Panc1 (cell line): ENCODE data around the gene DLGAP1. TPM values are rescaled to one million over a fixed set of nuclear protein-coding genes. Genes with fewer than 3 reads are reported as not detected.
A peak's percentile ranks its signal among the peaks of the same experiment; 100 is the strongest.
"Not testable (repeated sequence)": the region's sequence is repeated elsewhere in the genome, so short reads cannot be mapped to it uniquely, and the experiment has no call there.

Source experiments
- ATAC-seq: fragments of 200-7000 bp; cut with Tn5 transposase; 2 replicates; pipeline ENCODE4 v1.9.1; 2020; ENCODE audit warnings: mild to moderate bottlenecking, moderate library complexity
- BruUV-seq: library from RNA; stranded (reverse); fragments of 400-500 nt; replicated peaks from 2 replicates; lab custom pipeline; 2021; lab: Mats Ljungman, UMichigan
- CTCF ChIA-PET: fragments of 300-600 bp; sonication (Branson Sonifier 250); formaldehyde crosslinking; loops from one replicate; lab custom pipeline; 2022; ENCODE audit warnings: antibody characterized with exemption; lab: Charles Lee
- POLR2A ChIA-PET: fragments of 300-600 bp; sonication (Branson Sonifier 250); formaldehyde crosslinking; loops from one replicate; lab custom pipeline; 2022; ENCODE audit warnings: antibody characterized with exemption; lab: Charles Lee
- DNase-seq: peaks from one replicate; pipeline ENCODE4 v3.0.0-alpha.2; 2010; ENCODE audit warnings: low read depth, low spot score
- H3K27ac ChIP-seq: 2 replicates; pipeline ENCODE4 v1.5.1; 2011; ENCODE audit warnings: mild to moderate bottlenecking, low read length, inconsistent platforms
- H3K27me3 ChIP-seq: fragments of 200-500 bp; sonication (Bioruptor generic); 2 replicates; pipeline ENCODE4 v1.6.0; 2014; ENCODE audit warnings: low read length, inconsistent platforms; ENCODE audit not compliant: control insufficient read depth, insufficient read depth
- H3K36me3 ChIP-seq: fragments of 200-500 bp; sonication (Bioruptor generic); 2 replicates; pipeline ENCODE4 v1.5.1; 2014; ENCODE audit warnings: inconsistent platforms, mild to moderate bottlenecking, low read length, moderate library complexity; ENCODE audit not compliant: control insufficient read depth, insufficient read depth
- H3K4me1 ChIP-seq: 2 replicates; pipeline ENCODE4 v1.5.1; 2011; ENCODE audit warnings: inconsistent platforms, mild to moderate bottlenecking, low read length, moderate library complexity; ENCODE audit not compliant: control insufficient read depth, insufficient read depth
- H3K4me3 ChIP-seq, 2 experiments: 2 replicates each; pipeline ENCODE4 v1.5.1; 2011 to 2012; ENCODE audit warnings: low read depth in 2 of 2, low read length in 2 of 2, mild to moderate bottlenecking in 2 of 2, inconsistent platforms in 1 of 2, moderate library complexity in 1 of 2
- H3K9me3 ChIP-seq: fragments of 200-500 bp; sonication (Bioruptor generic); 2 replicates; pipeline ENCODE4 v1.5.1; 2014; ENCODE audit warnings: low read depth, mild to moderate bottlenecking, inconsistent platforms, low read length, moderate library complexity; ENCODE audit not compliant: control insufficient read depth, insufficient read depth
- CTCF ChIP-seq: fragments of 450-650 bp; IDR thresholded peaks from 2 replicates; pipeline ENCODE4 v1.5.1; 2017; ENCODE audit warnings: mild to moderate bottlenecking
- POLR2AphosphoS5 ChIP-seq: IDR thresholded peaks from 2 replicates; pipeline ENCODE4 v1.6.1; 2012; ENCODE audit warnings: mild to moderate bottlenecking, low read depth, low read length, moderate library complexity
- REST ChIP-seq, 2 experiments: IDR thresholded peaks; 2 replicates each; pipeline ENCODE4 v1.6.1; 2011 to 2012; ENCODE audit warnings: low read depth in 2 of 2, control low read depth in 1 of 2, low read length in 1 of 2, mild to moderate bottlenecking in 1 of 2, moderate library complexity in 1 of 2; ENCODE audit not compliant: insufficient read depth in 1 of 2
- SIN3A ChIP-seq: IDR thresholded peaks from 2 replicates; pipeline ENCODE4 v1.6.1; 2012; ENCODE audit warnings: low read depth, mild to moderate bottlenecking, low read length, moderate library complexity, borderline replicate concordance; ENCODE audit not compliant: insufficient read depth
- TCF7L2 ChIP-seq: IDR thresholded peaks from 2 replicates; pipeline ENCODE4 v1.6.1; 2011; ENCODE audit warnings: mild to moderate bottlenecking, low read depth, low read length, inconsistent platforms
- in situ Hi-C: cut with HindIII; loops from 2 replicates; pipeline ENCODE4 v1.10.0; 2016; ENCODE audit warnings: low sequenced_read_pairs, low pct_unique_long_range_greater_than_20kb
- intact Hi-C: fragments of 100-400 bp; cut with micrococcal nuclease; formaldehyde crosslinking; loops from one replicate; pipeline ENCODE4 v1.10.0; 2022; ENCODE audit not compliant: unreplicated experiment
- total RNA-seq: library from RNA; stranded (reverse); gene quantifications from one replicate; pipeline ENCODE4 v1.2.1, GENCODE V29; 2021; ENCODE audit not compliant: unreplicated experiment

DLGAP1 gene
- total RNA-seq, 1 experiment from 2014 or later = 1.8 TPM

GRCh38 chr18:3478262-3478978, 976.7 kb downstream of the DLGAP1 start:
- ChIA-PET CTCF (no interaction called here), POLR2A (interaction anchor here (0.6 kb wide), 1 partner anchor 357 kb away, joined by 8 read pairs; no protein-coding TSS in a partner anchor)
- TF ChIP-seq REST (IDR thresholded peaks at IDR 0.05; ENCODE audit: insufficient read depth in 1 of 2, low read depth in 2 of 2, low read length in 1 of 2) (no peak), SIN3A (no peak), TCF7L2 (no peak), POLR2AphosphoS5 (no peak), CTCF (no peak)
- no TSS peak for BruUV-seq
- Histone ChIP-seq H3K9me3 (no peaks in the 10 kb centered on the region), H3K27ac (peak overlapping the region; percentile 60), H3K36me3 (no peaks in the 10 kb centered on the region), H3K4me3 (no peak overlapping the region), H3K4me1 (peaks cover 9% of the 10 kb centered on the region), H3K27me3 (no peaks in the 10 kb centered on the region)
- intact Hi-C loops (no loop called here), in situ Hi-C loops (no loop called here)
- DNase-seq (no peak), ATAC-seq (no peak)

GRCh38 chr18:3472681-3473544, 982.2 kb downstream of the DLGAP1 start:
- DNase-seq = no peak
- ChIA-PET POLR2A (no interaction called here), CTCF (no interaction called here)
- intact Hi-C loops = no loop called here
- TF ChIP-seq CTCF (no peak), REST (IDR thresholded peaks at IDR 0.05; ENCODE audit: insufficient read depth in 1 of 2, low read depth in 2 of 2, low read length in 1 of 2) (no peak), POLR2AphosphoS5 (no peak), TCF7L2 (no peak), SIN3A (no peak)
- Histone ChIP-seq H3K27ac (peak overlapping the region; percentile 32; the same call in 1 of the 2 replicates), H3K4me3 (no peak overlapping the region), H3K36me3 (no peaks in the 10 kb centered on the region), H3K4me1 (no peaks in the 10 kb centered on the region; the same call in 1 of the 2 replicates), H3K9me3 (no peaks in the 10 kb centered on the region), H3K27me3 (no peaks in the 10 kb centered on the region)
- no peak for ATAC-seq
- in situ Hi-C loops = no loop called here
- BruUV-seq = no TSS peak

GRCh38 chr18:3472121-3472520, 983.0 kb downstream of the DLGAP1 start:
- CTCF ChIA-PET, BruUV-seq, in situ Hi-C loops, H3K36me3 ChIP-seq, POLR2A ChIA-PET, H3K4me1 ChIP-seq, DNase-seq, ATAC-seq, H3K27me3 ChIP-seq, H3K9me3 ChIP-seq, H3K4me3 ChIP-seq, intact Hi-C loops: not testable (repeated sequence)
- 0 out of 2 replicates have a peak overlapping the region, but pooled peaks have one; percentile 32 for H3K27ac ChIP-seq
